ENCODE data around the gene TNKS2.

The TNKS2 gene

DNA sequence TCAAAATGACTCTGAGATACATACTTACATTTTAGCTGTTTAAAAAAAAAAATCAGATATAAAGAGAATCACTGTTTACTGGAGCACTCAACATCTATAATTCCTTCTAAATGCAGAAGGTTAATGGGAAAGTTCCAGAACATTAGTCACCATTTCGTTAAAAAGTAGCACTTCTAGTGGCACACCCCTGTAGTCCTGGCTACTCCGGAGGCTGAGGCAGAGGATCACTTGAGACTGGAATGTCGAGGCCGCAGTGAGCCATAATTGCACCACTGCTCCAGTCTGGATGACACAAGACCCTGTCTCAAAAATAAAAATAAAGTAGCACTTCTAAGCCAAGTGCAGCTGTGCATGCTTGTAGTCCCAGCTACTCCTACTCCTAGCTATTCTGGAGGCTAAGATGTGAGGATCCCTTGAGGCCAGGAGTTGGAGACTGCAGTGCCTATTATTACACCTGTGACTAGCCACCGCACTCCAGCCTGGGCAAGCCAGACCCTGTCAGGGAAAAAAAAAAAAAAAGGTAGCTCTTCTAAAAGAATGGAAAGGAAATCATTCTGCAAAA is 108.9 kb downstream of the TNKS2 start:
- no peaks in the 10 kb centered on the region for H3K9me3 Mint-ChIP-seq
- H3K27me3 Mint-ChIP-seq: no peaks in the 10 kb centered on the region
- H3K4me1 Mint-ChIP-seq: peaks cover 32% of the 10 kb centered on the region
- H3K4me3 Mint-ChIP-seq: peak overlapping the region; percentile 89
- no peaks in the 10 kb centered on the region for H3K36me3 Mint-ChIP-seq
- H3K27ac Mint-ChIP-seq: peak overlapping the region; percentile 53

DNA sequence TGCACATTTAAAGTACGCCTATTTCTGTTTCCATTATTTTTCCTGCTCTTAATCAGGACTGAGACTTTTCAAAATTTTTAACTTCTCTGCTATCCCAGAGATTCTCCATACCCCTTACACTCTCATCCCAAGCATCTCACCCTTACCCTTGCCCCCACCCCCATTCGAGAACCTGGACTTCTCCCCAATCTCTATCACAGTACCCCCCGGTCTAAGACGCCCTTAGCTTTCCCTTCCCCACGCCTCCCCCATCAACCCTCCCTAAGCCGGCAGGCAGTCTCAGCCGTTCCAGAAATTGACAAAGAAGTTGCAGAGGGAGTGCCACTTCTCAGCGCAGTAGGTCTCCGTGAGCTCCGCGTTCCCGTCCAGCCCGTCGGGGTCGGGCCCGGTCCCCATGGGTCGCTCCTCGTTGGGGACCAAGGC is 109.7 kb downstream of the TNKS2 start:
- Mint-ChIP-seq H3K27me3 (peaks cover 2% of the 10 kb centered on the region), H3K4me3 (peak overlapping the region; percentile 89), H3K36me3 (no peaks in the 10 kb centered on the region), H3K4me1 (peaks cover 25% of the 10 kb centered on the region), H3K27ac (peak overlapping the region; percentile 53), H3K9me3 (no peaks in the 10 kb centered on the region)

DNA sequence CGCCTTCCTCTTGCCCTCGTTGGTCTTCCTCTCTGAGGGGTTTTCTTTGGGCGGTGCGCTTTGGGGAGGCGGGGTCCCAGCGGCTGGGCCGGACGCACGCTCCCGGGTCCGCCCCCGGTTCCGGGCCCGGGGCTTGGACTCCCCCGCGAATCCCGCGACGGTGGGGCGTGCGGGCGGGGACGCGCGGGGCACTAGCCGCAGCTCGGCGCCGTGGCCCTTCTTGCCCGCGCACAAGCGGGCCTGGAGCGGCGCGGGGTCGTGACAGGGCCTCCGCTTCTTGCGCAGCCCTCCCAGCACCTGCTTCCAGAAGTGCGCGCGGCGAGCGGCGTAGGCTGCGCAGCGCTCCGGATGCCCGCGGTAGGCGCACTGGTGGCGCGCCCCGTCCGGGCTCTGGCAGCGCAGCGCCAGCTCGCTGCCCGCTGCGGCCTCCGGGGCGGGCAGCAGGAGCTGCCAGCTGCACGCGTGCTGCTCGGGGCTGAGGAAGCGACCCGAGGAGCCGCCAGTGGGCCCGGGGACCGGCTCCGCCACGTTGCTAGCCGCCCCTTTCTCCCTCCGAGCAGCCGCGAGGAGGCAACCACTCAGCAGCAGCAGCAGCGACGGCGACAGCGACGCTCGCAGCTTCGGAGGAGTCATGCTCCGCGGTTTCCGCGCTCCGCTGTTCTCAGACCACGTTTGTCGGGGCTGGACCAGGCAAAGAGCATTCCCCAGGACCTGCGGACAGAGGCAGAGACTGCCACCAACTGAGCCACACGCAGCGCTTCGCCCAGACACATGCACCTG is 110.3 kb downstream of the TNKS2 start:
- Mint-ChIP-seq H3K4me1 (peaks cover 25% of the 10 kb centered on the region), H3K4me3 (peak overlapping the region; percentile 93), H3K27me3 (peaks cover 7% of the 10 kb centered on the region), H3K36me3 (no peaks in the 10 kb centered on the region), H3K9me3 (no peaks in the 10 kb centered on the region), H3K27ac (peak overlapping the region; percentile 94)

DNA sequence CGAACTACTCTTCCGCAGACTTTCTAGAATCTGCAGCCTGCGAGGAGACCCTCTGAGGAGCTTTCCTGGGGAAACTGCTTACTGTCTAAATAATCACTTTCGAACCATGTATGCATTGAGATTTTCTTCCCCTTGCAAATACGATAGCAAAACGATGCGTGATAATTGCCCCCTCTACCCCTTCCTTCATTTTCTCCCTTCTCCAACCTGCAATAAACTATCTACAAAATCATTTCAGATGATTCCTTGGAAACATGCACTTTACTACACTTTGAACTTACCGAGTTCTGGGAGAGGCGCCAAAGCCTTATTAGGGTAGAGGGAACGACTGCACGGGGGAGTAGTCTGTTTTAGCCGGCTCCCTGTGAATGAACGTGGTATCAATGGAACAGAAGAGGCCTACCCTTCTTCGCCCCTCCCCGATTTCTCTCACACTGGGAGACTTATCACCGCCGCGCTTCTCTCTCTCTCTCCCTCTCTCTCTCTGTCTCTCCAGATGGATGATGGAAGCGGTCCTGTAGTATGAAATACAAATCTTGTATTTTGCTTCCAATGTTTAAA is 111.0 kb downstream of the TNKS2 start, which contains the start of gene FGFBP3:
Gene FGFBP3, minus strand, starts transcription at position 370 of the 561 bp plus-strand sequence. CDS start 517 bp downstream, outside the sequence.
- Mint-ChIP-seq H3K9me3 (no peaks in the 10 kb centered on the region), H3K4me3 (peak within 1 kb of the TSS; percentile 93), H3K4me1 (peaks cover 25% of the 10 kb centered on the region), H3K27ac (peak within 1 kb of the TSS; percentile 94), H3K27me3 (peaks cover 7% of the 10 kb centered on the region), H3K36me3 (no peaks in the 10 kb centered on the region)

DNA sequence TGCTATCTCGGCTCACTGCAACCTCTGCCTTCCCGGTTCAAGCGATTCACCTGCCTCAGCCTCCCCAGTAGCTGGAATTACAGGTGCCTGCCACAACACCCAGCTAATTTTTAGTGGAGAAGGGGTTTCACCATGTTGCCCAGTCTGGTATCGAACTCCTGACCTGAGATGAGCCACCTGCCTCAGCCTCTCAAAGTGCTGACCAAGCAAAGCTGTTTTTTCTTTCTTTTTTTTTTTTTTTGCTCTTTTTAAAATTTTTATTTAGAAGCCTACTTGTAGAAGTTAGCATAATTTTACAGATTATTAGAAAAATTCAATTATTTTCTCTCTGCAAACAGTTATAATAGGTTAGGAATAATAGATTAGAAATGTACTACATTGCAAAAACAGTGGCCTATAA is 112.2 kb downstream of the TNKS2 start:
- no peak overlapping the region for H3K27ac Mint-ChIP-seq
- H3K27me3 Mint-ChIP-seq: peaks cover 8% of the 10 kb centered on the region
- H3K9me3 Mint-ChIP-seq: no peaks in the 10 kb centered on the region
- H3K36me3 Mint-ChIP-seq: no peaks in the 10 kb centered on the region
- H3K4me1 Mint-ChIP-seq: peaks cover 25% of the 10 kb centered on the region
- H3K4me3 Mint-ChIP-seq: no peak overlapping the region

All from activated naive CD4-positive, alpha-beta T cell treated with anti-CD3 and anti-CD28 coated beads, Interleukin-2, amount 50 U/mL, for 24 hours (primary cell).